Measurements from ENCODE around the gene GPRC5C.
"Not testable (repeated sequence)": the region's sequence is repeated elsewhere in the genome, so short reads cannot be mapped to it uniquely, and the experiment has no call there.

GPRC5C gene

GRCh38 chr17:74484066-74484465 is 52.2 kb downstream of the GPRC5C start:
- Mint-ChIP-seq H3K27ac (peak overlapping the region; percentile 90), H3K9me3 (no peaks in the 10 kb centered on the region), H3K4me1 (peaks cover 53% of the 10 kb centered on the region), H3K36me3 (peaks cover 59% of the 10 kb centered on the region), H3K4me3 (no peak overlapping the region)
- DNase-seq (ENCODE audit: low spot score in 2 of 2) = no peak
- no peak for ATAC-seq

- DNase-seq (ENCODE audit: low spot score in 2 of 2) (no peak), ATAC-seq (no peak)
- H3K4me1 Mint-ChIP-seq = peaks cover 50% of the 10 kb centered on the region
- H3K9me3 Mint-ChIP-seq = no peaks in the 10 kb centered on the region
- peaks cover 52% of the 10 kb centered on the region for H3K36me3 Mint-ChIP-seq
- peak overlapping the region; percentile 90 for H3K27ac Mint-ChIP-seq
- H3K4me3 Mint-ChIP-seq = no peak overlapping the region
Observed at GRCh38 chr17:74485022-74485743, 53.3 kb downstream of the GPRC5C start.

DNA sequence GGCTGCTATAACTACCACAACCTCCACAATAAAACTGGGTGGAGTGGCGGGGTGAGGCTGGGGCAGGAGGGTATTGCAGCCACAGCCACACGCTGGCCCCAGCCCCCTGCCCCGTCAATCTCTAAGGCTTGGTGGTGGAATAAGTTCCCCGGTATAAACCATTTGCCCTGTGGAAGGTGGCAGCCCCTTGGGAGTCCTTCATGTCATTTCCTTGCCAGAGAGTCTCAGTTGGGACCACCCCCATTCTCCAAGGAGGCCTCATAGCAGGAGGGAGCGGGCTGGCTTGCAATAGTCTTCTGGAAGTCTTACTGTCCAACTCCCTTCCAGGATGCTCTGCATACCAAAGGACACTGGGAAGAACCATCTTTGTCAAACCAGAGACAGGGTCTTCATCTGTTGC is 54.0 kb downstream of the GPRC5C start:
- ATAC-seq (no peak), DNase-seq (ENCODE audit: low spot score in 2 of 2) (no peak)
- H3K9me3 Mint-ChIP-seq = no peaks in the 10 kb centered on the region
- H3K4me3 Mint-ChIP-seq = no peak overlapping the region
- peaks cover 49% of the 10 kb centered on the region for H3K36me3 Mint-ChIP-seq
- H3K4me1 Mint-ChIP-seq = peaks cover 43% of the 10 kb centered on the region
- no peak overlapping the region for H3K27ac Mint-ChIP-seq

DNA sequence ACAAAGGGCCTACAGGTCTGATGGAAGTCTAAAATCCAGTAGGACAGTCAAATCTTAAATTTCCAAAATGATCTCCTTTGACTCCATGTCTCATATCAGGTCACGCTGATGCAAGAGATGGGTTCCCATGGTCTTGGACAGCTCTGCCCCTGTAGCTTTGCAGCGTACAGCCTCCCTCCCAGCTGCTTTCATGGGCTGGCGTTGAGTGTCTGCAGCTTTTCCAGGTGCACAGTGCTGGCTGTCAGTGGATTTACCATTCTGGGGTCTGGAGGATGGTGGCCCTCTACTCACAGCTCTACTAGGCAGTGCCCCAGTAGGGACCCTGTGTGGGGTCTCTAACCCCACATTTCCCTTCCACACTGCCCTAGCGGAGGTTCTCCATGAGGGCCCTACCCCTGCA is 56.4 kb downstream of the GPRC5C start:
- not testable (repeated sequence) for DNase-seq (ENCODE audit: low spot score in 2 of 2); ATAC-seq
- peaks cover 38% of the 10 kb centered on the region for H3K4me1 Mint-ChIP-seq

DNA sequence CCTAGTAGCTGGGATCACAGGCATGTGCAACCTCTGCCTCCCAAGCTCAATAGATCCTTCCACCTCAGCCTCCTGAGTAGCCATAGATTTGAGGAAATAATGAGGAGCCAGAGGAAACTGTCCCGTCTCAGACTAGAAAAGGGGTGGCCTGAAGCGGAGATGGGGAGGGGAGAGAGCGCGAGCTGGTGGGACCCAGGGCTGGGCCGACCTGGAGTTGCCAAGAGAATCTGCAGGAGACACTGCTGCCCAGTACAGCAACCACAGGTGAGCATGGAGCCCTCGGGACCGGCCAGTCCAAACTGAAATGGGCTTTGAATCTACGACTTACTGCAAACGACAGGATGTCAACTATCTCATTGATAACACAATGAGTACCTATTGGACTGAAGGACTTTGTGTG is 58.8 kb downstream of the GPRC5C start:
- peaks cover 40% of the 10 kb centered on the region for H3K4me1 Mint-ChIP-seq
- H3K36me3 Mint-ChIP-seq = peaks cover 14% of the 10 kb centered on the region
- H3K27ac Mint-ChIP-seq = no peak overlapping the region
- DNase-seq (ENCODE audit: low spot score in 2 of 2) (no peak), ATAC-seq (no peak)
- H3K4me3 Mint-ChIP-seq = no peak overlapping the region
- no peaks in the 10 kb centered on the region for H3K9me3 Mint-ChIP-seq

More for the DNA sequence above, 56.4 kb downstream of the GPRC5C start:
- H3K36me3 Mint-ChIP-seq = peaks cover 27% of the 10 kb centered on the region
- H3K27ac Mint-ChIP-seq, H3K9me3 Mint-ChIP-seq, H3K4me3 Mint-ChIP-seq: not testable (repeated sequence)

DNA sequence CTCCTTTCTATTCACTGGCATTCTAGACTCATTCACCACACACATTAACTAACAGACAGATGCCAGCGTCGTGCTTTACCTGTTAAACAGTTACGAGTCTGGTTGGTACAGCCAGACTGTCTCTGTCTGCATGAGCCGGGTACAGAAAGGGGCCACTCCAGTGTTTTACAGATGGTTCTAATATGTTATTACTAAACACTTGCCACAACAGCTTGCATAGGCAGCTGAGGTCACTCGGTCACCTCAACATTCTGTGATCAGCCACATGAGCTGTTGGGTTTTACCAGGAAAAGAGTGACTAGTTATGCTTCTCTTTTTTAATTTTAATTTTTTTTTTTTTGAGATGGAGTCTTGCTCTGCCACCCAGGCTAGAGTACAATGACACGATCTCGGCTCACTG is 59.7 kb downstream of the GPRC5C start:
- Mint-ChIP-seq H3K36me3 (peaks cover 8% of the 10 kb centered on the region), H3K9me3 (no peaks in the 10 kb centered on the region), H3K4me3 (peak overlapping the region; percentile 46), H3K27ac (peak overlapping the region; percentile 91), H3K4me1 (peaks cover 40% of the 10 kb centered on the region)
- DNase-seq (ENCODE audit: low spot score in 2 of 2) (no peak), ATAC-seq (peak; percentile 93)

DNA sequence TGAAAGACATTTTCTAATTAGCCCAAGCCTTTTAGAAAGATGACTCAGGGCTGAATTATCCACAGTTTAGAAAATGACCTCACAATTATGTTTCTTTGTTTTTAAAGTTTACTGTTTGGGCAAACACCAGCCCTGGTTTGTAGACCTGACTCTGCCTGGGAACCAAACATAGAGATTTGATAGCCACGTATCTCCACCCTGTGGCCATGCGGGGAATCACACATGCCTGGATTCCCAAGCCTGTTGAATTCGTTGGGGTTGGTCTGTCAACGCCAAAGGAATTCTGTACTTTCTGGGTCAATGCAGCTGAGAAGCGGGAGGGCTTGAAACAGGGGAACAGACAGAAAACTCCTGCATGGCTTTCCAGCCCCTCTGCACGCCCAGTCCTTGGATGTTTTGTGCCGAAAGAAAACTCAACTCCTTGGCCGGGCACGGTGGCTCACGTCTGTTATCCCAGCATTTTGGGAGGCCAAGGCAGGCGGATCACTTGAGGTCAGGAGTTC is 61.5 kb downstream of the GPRC5C start:
- peak; percentile 54 to 78 for DNase-seq (ENCODE audit: low spot score in 2 of 2)
- H3K9me3 Mint-ChIP-seq = no peaks in the 10 kb centered on the region
- no peaks in the 10 kb centered on the region for H3K36me3 Mint-ChIP-seq

More for the DNA sequence above, 61.5 kb downstream of the GPRC5C start:
- Mint-ChIP-seq H3K4me1 (peaks cover 36% of the 10 kb centered on the region), H3K27ac (no peak overlapping the region), H3K4me3 (no peak overlapping the region)
- ATAC-seq = peak; percentile 77
